ENCODE data around the gene GGTLC3.
"Not testable (repeated sequence)": the region's sequence is repeated elsewhere in the genome, so short reads cannot be mapped to it uniquely, and the experiment has no call there.

Gene GGTLC3

DNA sequence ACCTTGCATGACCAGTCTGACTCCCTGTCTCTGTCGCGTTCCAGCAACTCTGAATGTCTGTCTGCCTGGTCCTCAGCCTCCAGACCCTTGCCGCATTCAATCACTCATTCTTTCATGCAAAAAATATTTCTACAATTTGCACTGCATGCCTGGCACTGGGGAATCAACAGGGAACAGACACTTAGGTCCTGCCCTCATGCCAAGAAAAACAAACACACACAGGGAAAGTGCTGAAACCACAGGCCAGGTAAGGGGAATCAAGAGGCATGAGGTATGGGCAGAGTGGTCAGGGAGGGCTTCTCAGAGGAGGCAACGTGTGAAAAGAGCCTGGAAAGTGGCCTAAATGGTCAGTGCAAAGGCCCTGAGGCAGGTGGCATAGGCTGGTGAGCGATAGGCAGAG lies at the start of gene GGTLC3:
TSS of gene GGTLC3 (minus strand) at position 101 of the 400 bp plus-strand sequence. CDS start 264 bp downstream, outside the sequence.
- DNase-seq (ENCODE audit: insufficient read length, low spot score); FAIRE-seq: not testable (repeated sequence)

DNA sequence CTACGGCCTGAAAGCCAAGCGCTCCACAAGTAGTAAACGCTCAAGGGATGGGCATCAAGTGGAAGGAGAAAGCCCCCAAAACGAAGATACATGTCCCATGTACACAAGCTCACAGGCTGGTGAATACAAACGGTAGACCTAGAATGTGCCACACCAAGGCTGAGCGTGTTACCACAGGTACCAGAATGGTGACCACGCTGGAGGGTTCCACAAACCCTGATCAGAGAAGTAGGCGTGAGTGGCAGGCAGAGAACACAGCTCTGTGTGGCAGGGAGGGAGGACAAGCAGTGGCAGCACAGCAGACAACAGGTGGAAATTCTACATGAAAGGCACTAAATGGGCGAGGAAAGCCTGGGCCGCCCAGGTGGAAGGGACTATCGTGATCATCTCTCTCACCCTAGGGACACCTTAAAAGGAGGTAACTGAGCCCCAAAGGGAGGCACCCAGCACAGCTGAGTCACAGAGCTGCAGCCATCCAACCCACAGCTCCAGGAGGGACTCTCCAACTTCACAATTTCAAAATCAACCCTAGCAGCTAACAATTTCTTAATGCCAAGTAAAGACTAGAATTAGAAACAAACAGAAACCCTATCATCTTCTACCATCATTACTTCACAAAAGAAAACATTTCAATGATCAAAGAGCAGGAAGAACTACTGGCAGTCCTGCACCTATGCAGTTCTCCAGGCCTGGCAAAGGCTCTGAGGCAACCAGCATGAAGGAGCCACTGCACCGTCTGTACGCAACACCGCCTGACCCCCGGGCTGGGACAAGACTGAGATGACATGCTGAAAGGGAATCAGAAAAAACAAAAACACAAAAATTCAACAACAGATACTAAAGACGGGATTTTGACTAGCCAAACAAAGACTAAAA lies 42.4 kb upstream of the GGTLC3 start:
- not testable (repeated sequence) for FAIRE-seq; DNase-seq (ENCODE audit: insufficient read length, low spot score)

DNA sequence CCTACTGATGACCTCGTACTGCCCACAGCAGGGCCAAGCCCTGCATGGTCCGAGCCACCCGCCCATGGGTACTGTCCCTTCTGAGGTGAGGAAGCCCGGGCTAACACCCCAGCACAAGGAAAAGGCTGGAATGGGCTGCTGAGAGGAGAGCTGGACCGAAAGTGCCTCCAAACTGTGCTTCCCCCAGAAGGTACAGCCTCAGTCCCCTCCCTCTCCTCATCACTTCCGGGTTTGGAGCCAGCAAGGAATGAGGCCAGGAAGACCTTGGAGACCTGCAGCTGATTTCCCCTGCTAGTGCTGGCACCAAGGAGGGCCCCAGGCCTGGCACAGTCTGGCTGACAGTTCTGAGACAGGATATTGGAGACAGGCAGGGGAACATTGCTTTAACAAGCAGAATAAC lies 41.0 kb upstream of the GGTLC3 start:
- not testable (repeated sequence) for DNase-seq (ENCODE audit: insufficient read length, low spot score); FAIRE-seq

DNA sequence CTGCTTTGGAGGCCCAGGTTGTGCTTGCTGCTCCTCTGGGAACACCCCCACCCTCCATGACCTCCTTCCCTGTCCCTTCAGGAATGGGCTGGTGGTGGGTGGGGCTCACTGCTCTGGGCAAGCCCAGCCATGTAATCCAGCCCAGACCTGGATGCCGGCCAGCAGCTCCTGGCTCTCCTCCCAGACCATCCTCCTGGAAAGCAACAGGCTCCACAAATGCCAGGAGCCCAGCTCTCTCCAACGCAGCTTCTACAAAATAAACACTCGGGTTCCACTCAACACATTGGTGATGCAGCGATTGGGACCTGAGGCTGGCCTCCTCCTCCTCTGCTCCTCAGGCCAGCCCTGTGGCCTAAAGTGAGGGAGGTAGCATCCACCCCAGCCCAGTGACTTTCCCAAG lies 40.6 kb upstream of the GGTLC3 start:
- DNase-seq (ENCODE audit: insufficient read length, low spot score); FAIRE-seq: not testable (repeated sequence)

DNA sequence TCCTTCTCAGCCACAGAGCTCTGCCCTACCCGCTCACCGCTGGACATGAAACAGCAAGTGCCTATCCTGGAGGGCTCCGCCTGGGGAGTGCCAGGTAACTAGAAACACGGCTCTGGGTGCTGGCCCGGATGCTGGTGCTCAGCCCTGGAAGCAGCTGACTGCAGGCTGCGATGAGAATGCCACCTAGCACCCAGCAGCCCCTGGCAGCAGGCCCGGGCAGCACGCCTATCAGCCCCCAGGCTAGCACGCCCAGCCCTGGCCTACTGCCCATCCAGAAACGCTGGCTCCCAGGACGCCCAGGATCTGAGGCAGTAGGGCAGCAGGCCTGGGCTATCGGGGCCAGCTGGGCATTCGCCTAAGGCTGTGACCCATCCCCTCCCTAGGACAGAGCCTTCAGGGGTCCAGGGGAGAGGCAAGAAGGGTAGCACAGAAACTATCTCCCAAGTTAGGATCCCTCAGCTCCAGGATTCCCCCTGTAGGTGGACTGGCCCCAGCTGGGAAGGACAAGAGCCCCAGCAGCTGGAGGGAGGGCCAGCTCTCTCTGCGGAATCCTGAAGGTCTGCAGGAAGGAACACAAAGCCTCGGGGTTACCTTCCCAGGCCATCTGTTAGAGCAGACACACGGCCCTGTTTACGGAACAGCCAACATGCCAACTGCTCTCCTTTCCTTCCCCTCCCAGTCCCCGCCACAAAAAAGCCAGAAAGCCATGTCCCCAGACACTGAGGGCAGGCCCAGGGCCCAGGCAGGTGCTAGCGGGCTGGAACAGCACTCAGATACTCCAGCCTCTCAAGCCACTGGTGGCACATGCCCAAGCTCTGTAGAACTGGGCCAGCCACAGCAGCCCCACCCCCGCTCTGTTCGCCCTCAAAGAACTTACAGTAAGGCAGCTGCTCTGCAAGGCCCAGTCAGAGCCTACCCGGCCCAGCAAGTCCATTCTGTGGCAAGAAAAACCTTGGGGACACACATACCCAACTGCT lies 36.6 kb upstream of the GGTLC3 start:
- not testable (repeated sequence) for FAIRE-seq

DNA sequence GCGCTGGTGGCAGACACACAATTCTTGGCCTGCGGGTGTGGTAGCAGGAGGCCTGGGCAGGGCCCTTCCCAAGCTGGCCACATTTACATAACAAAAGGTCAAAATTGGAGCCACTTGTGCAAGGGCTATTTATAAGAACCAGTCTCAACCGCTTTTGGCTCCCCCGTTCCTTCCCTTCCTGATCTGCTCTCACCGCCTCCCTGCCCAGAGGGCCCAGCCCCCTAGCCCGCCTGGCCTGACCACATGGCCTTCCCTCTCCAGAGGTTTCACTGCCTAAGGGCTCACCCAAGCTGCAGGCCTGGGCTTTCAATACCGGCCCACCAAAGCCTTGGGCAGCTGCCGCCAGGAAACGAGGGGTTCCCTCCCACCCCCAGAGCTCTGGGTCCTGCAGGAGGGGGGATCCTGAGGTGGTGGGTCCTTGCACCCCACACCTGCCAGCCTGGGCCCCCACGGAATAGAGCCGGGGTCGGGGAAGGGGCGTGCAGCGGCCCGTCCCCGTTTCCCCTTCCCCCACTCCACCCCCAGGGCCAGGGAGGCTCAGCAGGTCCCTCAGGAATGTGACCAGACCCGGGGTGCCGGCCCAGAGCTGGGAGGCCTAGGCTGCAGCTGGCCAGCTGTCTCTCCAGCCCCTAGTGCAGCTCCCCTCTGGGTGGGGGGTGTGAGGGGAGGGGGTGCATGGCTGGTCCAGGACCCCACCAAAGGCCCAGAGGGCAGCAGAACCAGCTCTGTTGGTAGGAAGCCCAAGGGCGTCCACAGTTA lies 35.1 kb upstream of the GGTLC3 start:
- not testable (repeated sequence) for FAIRE-seq

More for the DNA sequence above, 36.6 kb upstream of the GGTLC3 start:
- DNase-seq (ENCODE audit: insufficient read length, low spot score) = not testable (repeated sequence)

DNA sequence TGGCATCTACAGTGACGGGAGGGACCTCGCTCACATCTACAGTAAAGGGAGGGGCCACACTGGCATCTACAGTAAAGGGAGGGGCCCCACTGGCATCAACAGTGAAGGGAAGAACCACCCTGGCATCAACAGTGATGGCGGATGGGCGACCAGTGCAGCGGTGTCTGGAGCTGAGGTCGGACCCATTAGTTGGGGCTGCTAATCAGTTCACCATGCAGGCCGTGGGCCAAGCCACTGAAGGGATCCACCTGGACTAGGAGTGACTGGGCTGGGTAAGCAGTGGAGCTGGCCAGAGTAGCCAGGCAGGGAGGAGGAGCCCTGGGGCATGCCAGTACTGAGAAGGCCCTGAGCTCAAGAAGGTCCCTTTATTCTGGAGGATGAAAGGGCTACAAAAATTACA lies 33.1 kb upstream of the GGTLC3 start:
- not testable (repeated sequence) for FAIRE-seq; DNase-seq (ENCODE audit: insufficient read length, low spot score)

More for the DNA sequence above, 35.1 kb upstream of the GGTLC3 start:
- DNase-seq (ENCODE audit: insufficient read length, low spot score) = not testable (repeated sequence)

DNA sequence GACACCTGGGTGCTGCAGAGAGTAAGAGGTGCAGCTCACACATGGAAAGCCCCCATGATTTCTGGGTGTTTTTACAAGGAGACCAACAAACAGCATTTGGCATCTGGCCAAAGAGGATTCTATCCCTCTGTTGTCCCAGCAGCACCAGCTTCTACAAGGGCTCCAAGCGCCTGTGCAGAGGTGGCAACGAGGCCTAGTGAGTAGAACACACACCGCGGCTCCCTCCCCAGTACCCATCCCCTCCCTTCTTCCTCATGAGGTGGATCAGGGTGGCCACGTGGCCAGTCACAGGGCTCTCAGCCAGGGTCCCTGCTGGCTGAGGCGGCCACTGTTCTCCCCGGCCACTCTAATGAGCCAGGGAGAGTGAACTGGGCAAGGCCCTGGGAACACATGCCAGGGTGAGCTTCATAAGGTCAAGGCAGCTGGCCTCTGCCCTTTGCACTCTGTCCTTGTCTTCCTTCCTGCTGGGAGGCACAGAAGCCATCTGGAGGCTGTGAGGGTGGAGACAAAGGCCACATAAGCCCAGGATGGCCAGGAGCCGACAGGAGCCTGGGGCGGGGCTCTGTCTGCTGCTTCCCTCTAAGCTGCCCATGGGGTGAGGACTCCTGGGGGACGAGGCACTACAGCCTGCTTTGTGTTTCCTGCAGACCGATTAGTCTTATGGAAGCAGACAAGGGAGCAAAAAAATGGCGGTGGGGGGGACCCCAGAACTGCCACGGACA lies 31.7 kb upstream of the GGTLC3 start:
- DNase-seq (ENCODE audit: insufficient read length, low spot score); FAIRE-seq: not testable (repeated sequence)

DNA sequence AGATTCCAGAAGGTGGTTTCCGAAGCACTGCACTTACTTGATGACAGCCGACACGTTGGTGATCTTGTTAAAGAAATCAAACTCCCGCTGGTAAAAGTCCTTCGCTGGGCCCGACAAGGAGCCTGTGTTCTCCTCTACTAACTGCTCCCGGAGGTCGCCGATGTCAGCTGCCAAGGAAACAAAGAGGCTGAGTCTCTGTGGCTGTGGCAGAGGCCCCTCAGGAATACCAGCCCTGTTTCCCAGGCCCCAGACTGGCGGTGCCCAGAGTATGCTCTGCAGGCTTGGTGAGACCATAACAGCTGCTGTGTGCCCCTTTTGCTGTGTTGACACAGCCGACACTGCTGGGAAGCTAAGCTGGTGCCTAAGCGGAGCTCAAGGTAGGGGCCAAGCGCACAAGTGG lies 26.7 kb upstream of the GGTLC3 start:
- FAIRE-seq; DNase-seq (ENCODE audit: insufficient read length, low spot score): not testable (repeated sequence)

DNA sequence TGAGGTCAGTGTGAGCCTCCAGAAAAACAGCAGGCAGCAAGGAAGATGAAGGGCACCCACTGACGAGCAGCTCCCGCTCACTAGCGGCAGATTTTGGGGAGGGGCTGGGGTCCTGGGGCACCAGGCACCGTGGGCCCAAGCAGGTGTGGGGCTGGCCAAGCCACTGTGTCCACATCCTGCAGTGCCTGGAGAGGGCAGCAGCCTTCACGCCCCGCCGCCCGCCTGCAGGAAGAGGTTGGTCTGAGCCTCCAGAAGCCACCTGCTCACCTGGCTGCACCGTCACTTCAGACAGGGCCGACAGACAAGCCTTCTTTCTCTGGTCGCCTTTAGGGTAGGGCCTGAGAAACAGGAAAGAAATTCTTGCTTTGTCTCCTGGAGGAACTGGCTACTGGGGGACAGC lies 25.4 kb upstream of the GGTLC3 start:
- not testable (repeated sequence) for FAIRE-seq; DNase-seq (ENCODE audit: insufficient read length, low spot score)

DNA sequence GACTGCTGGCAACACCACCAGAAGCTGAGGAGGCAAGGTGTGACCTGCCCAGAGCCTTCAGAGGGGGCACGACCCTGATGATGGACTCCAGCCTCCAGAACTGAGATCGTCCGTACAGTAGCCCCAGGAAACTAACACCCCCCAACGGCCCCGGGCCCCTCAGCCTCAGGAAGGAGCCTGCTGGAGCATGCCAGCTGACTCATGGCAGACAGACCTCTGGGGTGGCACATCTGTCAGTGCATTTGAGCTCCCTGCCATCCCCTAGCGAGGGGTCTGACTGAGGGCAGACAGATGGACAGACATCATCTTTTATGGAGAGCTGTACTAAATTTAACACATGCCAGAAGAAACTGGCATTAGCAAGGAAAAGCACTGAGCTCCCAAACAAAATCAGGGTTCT lies 22.0 kb upstream of the GGTLC3 start:
- FAIRE-seq; DNase-seq (ENCODE audit: insufficient read length, low spot score): not testable (repeated sequence)

DNA sequence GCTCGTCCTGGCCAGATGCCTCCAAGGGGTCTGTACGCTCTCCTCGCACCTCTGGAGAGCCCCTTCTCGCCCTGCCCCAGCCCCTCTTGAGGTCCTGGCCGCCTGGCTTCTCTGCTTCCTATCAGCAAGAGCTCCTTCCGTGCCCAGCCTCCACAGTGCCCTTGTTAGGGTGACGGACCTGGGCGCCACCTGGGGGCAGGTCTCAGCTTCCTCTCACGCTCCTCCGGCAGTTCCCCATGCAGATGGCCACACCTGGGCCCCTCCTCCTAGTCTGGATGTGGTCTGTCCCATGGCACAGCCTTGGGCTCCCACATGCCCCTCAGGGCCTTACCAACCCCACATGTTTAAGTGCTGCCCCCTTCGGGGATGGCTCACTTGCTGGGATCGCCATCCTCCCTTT lies 16.4 kb upstream of the GGTLC3 start:
- DNase-seq (ENCODE audit: insufficient read length, low spot score); FAIRE-seq: not testable (repeated sequence)

DNA sequence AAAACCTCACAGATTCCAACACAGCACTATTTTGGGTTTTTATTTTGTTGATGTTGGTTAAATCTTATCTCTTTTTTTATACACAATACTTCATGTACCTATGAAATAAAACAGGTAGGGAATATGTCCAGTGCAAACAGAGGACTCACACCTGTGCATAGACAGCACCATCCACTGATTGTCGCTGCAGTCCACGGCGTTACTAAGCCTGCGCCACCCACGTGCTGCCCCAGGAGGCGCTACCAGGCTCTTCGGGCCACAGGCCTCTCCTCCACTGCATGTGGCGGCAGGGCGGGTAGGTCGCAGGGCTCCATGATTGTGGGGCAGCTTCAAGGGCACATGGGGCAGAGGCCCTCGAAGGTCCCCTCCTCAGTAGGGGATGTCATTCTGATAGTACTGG lies 15.7 kb upstream of the GGTLC3 start:
- FAIRE-seq; DNase-seq (ENCODE audit: insufficient read length, low spot score): not testable (repeated sequence)

DNA sequence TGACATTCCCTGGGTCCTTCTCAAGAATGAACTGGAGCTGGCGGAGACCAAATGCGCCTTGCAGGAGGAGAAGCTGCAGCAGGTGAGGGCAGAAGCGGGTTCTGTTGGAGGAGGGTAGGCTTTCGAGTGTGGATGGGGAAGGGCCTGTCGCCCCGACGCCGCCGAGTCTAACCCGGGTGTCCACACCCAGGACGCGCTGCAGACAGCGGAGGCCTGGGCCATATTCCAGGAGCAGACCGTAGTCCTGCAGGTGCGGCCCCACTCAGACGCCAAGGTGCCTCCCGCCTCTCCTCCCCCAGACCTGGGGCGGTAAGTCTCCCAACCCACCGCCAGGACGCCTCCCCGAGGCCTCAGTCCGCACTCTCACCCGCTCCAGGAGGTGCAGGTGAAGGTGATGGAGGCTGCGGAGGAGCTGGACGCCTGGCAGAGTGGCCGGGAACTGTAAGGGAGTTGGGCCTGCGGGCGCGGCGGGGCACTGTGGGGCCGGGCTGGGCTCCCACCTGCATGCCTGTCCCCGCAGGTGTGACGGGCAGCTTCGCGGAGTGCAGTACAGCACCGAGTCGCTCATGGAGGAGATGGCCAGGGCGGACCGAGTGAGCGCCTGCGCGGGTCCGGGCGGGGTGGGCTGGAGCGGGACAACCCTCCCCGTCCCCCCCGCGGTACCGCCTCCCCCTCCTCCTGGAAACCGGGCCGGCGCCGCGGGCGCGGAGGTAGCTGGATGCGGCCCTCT lies 11.6 kb upstream of the GGTLC3 start:
- not testable (repeated sequence) for DNase-seq (ENCODE audit: insufficient read length, low spot score); FAIRE-seq

DNA sequence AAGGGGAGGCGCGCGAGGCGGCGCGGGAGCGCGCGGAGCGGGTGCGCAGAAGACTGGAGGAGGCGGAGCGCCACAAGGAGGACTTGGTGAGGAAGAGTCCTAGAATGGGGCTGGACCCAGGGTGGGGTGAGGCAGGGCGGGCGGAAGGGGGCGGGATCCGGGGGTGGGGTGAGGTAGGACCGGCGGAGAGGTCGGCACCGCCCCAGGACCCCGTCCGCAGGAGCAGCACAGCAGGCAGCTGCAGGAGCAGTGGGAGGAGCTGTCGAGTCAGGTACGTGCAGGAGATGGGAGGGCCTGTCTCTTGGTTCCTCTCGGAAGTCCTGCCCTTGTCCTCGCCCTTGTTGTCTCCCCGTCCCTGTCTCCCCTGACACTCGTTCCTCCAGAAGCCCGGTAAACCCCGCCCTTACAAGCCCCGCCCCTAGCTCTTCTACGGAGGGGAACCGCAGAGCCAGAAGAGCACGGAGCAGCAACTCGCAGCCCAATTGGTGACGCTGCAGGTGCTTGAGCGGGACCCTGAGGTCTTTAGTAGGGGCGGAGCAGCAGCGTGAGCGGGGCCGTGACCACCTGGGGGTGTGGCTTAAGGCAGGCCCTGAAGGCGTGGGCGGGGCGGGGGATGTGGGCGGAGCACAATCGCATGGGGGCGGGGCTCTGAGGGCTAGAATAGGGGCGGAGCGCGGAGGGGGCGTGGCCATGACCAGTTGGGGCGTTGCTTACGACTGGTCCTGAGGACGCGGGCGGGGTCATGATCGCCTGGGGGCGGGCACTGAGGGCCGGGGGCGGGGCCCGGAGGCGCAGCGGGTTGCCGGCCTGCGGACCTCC lies 10.8 kb upstream of the GGTLC3 start:
- DNase-seq (ENCODE audit: insufficient read length, low spot score); FAIRE-seq: not testable (repeated sequence)

DNA sequence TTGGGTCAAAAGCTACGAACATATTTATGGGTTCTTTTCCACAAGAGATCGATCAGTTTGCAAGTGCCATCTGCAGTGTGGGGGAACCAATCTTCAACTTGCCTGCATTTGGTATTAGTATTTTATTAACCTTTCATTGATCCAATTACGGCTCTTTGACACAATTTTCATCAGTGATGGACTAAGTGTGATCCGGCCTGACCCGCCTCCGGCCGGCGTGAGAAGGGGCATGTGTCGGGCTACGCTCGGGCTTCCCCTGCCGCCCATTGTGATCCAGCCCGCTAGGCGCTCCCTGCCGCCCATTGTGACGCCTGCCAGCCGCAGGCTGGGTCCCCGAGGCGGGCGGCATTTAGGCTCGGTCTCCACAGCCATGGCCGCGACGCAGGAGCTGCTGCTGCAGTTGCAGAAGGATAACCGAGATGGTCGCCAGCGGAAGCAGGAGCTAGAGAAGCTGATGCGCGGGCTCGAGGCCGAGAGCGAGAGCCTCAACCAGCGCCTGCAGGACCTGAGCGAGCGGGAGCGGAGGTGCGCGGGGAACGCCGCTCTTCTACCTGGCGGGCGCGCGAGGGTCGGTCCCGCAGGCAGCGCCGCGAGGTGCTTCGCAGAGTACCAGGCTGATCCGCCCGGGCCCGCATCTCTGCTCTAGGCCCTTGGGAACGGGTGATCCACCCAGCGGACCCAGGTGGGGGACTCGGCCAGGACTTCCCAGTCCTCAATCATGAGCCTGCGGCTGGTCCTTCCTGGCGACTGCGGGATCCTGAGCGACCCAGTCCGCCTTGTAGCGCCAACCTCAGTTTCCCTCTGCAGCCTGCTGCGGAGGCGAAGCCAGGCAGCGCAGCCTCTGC lies 10.0 kb upstream of the GGTLC3 start, which contains the start of gene TMEM191B:
TSS of gene TMEM191B (plus strand) at position 51 of the 845 bp plus-strand sequence. CDS start at position 230, 179 bp downstream.
- DNase-seq (ENCODE audit: insufficient read length, low spot score); FAIRE-seq: not testable (repeated sequence)

Data from D721Med (cell line).